PC-9 (cell line): ENCODE results near the gene RBM4B. TPM values are rescaled to one million over a fixed set of nuclear protein-coding genes. Genes with fewer than 3 reads are reported as not detected.

Source experiments
- BruUV-seq: library from RNA; stranded (reverse); fragments of 400-500 nt; replicated peaks from 2 replicates; lab custom pipeline; 2021; lab: Mats Ljungman, UMichigan
- CTCF ChIA-PET: fragments of 300-600 bp; sonication (Branson Sonifier 250); formaldehyde crosslinking; loops from one replicate; lab custom pipeline; 2022; ENCODE audit warnings: antibody characterized with exemption; lab: Charles Lee
- POLR2A ChIA-PET: fragments of 300-600 bp; sonication (Branson Sonifier 250); formaldehyde crosslinking; loops from one replicate; lab custom pipeline; 2022; ENCODE audit warnings: antibody characterized with exemption; ENCODE audit not compliant: unreplicated experiment; lab: Charles Lee
- DNase-seq, 2 experiments: peaks; one replicate each; pipeline versions ENCODE4 v3.0.0 to v3.0.0-alpha.2; 2015 to 2022; ENCODE audit warnings: mixed read lengths in 1 of 2
- H2AFZ ChIP-seq: fragments of 200-600 bp; sonication (generic); 2 replicates; pipeline ENCODE4 v1.8.1; 2017; ENCODE audit warnings: antibody characterized with exemption
- H3F3A ChIP-seq: fragments of 200-600 bp; sonication (generic); 2 replicates; pipeline ENCODE4 v1.8.1; 2017; ENCODE audit warnings: antibody characterized with exemption, mild to moderate bottlenecking, low read depth; ENCODE audit not compliant: insufficient read depth
- H3K27ac ChIP-seq: fragments of 200-600 bp; sonication (generic); 2 replicates; pipeline ENCODE4 v1.6.1; 2016; ENCODE audit warnings: mixed run types
- H3K27me3 ChIP-seq: fragments of 200-600 bp; sonication (generic); 2 replicates; pipeline ENCODE4 v1.6.1; 2016; ENCODE audit warnings: low read depth, mixed run types; ENCODE audit not compliant: insufficient read depth
- H3K36me3 ChIP-seq: fragments of 200-600 bp; sonication (generic); 2 replicates; pipeline ENCODE4 v1.6.1; 2016; ENCODE audit warnings: low read depth, mixed run types
- H3K4me1 ChIP-seq: fragments of 200-600 bp; sonication (generic); replicated peaks from 2 replicates; pipeline ENCODE4 v1.6.1; 2016; ENCODE audit warnings: mixed run types; ENCODE audit not compliant: insufficient read depth
- H3K4me2 ChIP-seq: fragments of 200-600 bp; sonication (generic); 2 replicates; pipeline ENCODE4 v1.6.1; 2017; ENCODE audit warnings: mixed run types
- H3K4me3 ChIP-seq: fragments of 200-600 bp; sonication (generic); 2 replicates; pipeline ENCODE4 v1.6.1; 2016; ENCODE audit warnings: mixed run types
- H3K79me2 ChIP-seq: fragments of 200-600 bp; sonication (generic); 2 replicates; pipeline ENCODE4 v1.6.1; 2017; ENCODE audit warnings: low read depth, mixed run types
- H3K9me2 ChIP-seq: fragments of 200-600 bp; sonication (generic); 2 replicates; pipeline ENCODE4 v1.8.1; 2017; ENCODE audit warnings: mild to moderate bottlenecking; ENCODE audit not compliant: insufficient read depth
- H3K9me3 ChIP-seq: fragments of 200-600 bp; sonication (generic); 2 replicates; pipeline ENCODE4 v1.8.1; 2016; ENCODE audit warnings: low read depth; ENCODE audit not compliant: insufficient read depth
- H4K20me1 ChIP-seq: fragments of 200-600 bp; sonication (generic); 2 replicates; pipeline ENCODE4 v1.8.1; 2017; ENCODE audit not compliant: insufficient read depth
- CTCF ChIP-seq: fragments of 200-600 bp; sonication (generic); conservative IDR thresholded peaks from 2 replicates; pipeline ENCODE4 v1.6.1; 2017; ENCODE audit warnings: mixed run types, antibody characterized with exemption, mild to moderate bottlenecking, moderate library complexity
- EZH2 ChIP-seq: fragments of 200-600 bp; sonication (generic); IDR thresholded peaks from 2 replicates; pipeline ENCODE4 v1.8.0; 2017; ENCODE audit warnings: antibody characterized with exemption, low read depth
- intact Hi-C: fragments of 100-400 bp; cut with micrococcal nuclease; formaldehyde crosslinking; loops from one replicate; pipeline ENCODE4 v1.10.0; 2022; ENCODE audit not compliant: unreplicated experiment
- total RNA-seq: library from RNA; stranded (reverse); gene quantifications from 2 replicates; pipeline ENCODE4 v1.2.3, GENCODE V29; 2021

Gene RBM4B
- total RNA-seq, 1 experiment from 2014 or later, result 24.8 TPM

DNA sequence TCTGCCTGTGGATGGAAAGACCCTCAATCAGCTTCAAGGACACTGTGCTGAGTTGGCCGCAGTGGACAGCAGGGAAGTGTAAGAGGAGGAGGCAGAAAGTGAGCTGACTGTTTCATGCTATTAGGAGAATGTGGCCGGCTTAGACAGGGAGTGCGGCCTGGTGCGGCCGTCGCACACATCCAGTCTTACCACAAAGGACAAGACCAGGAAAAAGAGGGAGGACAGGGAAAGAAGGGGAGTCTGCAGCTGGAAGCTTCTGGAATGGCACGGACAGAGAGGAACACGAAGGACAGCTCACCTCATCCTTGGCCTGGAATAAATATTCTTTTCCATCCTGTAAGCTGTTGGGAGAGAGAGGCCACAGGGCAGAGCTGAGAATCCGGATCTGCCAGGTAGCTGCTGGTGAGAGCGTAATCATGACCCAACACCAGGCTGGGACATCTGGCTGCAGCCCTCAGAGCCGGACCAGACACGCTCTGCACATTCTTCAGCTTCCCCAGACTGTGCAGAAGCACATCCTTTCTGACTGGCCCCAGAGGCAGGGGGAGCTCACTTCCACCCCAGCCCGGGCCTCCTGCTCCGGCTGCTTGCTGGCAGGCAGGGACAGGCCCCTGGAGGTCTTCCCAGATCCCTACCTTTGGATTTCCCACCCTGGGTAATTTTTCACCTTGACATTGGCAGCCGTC, 8.6 kb upstream of the RBM4B start:
- POLR2A ChIA-PET, result interaction anchor here (0.6 kb wide), 1 partner anchor 102 kb away, joined by 14 read pairs; no protein-coding TSS in a partner anchor
- H4K20me1 ChIP-seq, result no peaks in the 10 kb centered on the region
- H2AFZ ChIP-seq, result no peak overlapping the region
- no TSS peak for BruUV-seq
- H3K27me3 ChIP-seq, result no peaks in the 10 kb centered on the region
- H3K9me2 ChIP-seq, result no peaks in the 10 kb centered on the region
- DNase-seq, result no peak
- CTCF ChIA-PET, result no interaction called here
- H3K9me3 ChIP-seq, result no peaks in the 10 kb centered on the region
- TF ChIP-seq EZH2, result no peak
- TF ChIP-seq CTCF, result no peak
- H3K79me2 ChIP-seq, result no peaks in the 10 kb centered on the region
- H3K4me1 ChIP-seq, result no peaks in the 10 kb centered on the region
- no peak overlapping the region for H3K4me3 ChIP-seq
- no peaks in the 10 kb centered on the region; the same call in 1 of the 2 replicates for H3F3A ChIP-seq
- H3K4me2 ChIP-seq, result no peak overlapping the region
- H3K36me3 ChIP-seq, result no peaks in the 10 kb centered on the region
- H3K27ac ChIP-seq, result no peak overlapping the region
- intact Hi-C loops, result no loop called here

DNA sequence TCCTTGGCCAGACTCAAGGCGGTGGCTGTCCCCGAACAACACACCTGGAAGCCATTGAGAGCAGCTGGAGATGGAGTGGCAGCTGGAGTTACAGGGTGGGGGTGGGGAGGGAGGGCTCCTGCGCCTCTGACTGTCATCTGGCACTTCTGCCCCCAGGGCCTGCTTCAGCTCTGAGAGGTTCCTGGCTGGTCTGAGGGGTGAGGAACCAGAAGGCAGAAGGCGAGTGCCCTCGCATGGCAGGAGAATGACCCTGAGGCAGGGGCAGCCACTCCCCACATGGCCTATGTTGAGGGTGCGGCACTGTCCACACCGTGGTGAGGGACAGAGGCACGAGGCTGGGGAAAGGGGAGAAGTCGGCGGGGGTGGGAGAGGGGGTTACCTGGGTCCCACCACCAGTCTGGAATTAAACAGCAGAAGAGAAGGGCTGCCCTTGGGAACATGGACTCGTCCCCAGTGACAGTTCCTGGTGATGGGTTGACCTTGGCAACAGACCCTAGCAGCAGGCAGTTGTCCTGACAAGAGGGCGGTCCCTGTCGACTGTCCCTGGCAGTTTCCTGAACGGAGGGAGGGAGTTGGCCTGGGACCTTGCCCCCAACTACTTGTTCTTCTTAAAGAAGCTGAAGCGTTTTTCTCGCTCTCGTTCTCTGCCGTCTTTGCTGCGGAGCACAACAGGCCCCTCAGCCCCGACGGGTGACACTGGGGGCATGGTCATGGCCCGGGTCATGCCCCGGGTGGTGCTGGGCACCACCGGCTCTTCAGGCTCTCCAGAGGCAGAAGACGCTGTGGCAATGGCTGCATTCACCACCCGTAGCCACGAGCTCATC, 7.8 kb upstream of the RBM4B start:
- intact Hi-C loops, result no loop called here
- no TSS peak for BruUV-seq
- H3K4me2 ChIP-seq, result no peak overlapping the region

More for the DNA sequence above, 7.8 kb upstream of the RBM4B start:
- Histone ChIP-seq H4K20me1 (no peaks in the 10 kb centered on the region), H3K4me1 (no peaks in the 10 kb centered on the region), H3K79me2 (no peaks in the 10 kb centered on the region), H3F3A (no peaks in the 10 kb centered on the region; the same call in 1 of the 2 replicates), H3K27me3 (no peaks in the 10 kb centered on the region), H2AFZ (no peak overlapping the region), H3K9me2 (no peaks in the 10 kb centered on the region), H3K4me3 (no peak overlapping the region), H3K27ac (no peak overlapping the region), H3K36me3 (no peaks in the 10 kb centered on the region), H3K9me3 (no peaks in the 10 kb centered on the region)
- DNase-seq, result no peak
- POLR2A ChIA-PET, result interaction anchor here (0.6 kb wide), 1 partner anchor 102 kb away, joined by 14 read pairs; no protein-coding TSS in a partner anchor
- CTCF ChIA-PET, result no interaction called here
- TF ChIP-seq CTCF (no peak), EZH2 (no peak)
